ENCODE data around the gene NUDT12.

NUDT12 gene

DNA sequence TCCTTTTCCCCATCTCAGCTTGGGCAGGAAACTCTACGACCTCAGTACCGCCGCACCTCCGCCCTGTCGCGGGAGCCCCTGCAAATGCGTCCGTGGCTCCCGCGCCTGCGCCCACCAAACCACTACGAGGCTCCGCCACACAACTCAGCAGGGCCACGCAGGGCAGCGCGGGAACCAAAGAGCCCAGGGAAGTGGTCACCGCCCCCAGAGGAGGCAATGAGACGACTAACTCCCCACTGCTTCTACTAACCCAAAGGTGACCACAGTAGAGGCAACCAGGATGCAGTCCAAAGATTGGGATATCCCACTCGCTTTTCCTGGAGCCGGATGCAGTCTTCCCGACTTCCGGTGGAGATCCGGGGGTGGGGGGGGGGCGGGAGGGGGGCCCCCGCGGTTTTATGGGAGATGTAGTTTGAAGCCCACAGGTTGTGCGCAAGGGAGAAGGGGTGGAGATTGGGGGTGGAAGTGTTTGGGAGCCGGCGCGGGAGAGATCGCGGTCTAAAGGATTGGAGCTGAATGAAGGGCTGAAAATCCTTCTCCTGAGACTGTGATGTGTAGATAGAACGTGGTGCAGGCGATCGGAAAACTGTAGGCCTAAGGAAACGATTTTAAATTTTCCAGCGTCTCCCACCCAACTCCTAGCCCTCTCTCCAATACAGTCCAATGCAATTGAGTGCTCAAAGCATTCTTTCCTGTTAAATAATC lies at the start of gene NUDT12:
Gene NUDT12, minus strand, starts transcription at position 337 of the 705 bp plus-strand sequence. CDS start 2,541 bp downstream, outside the sequence.
- peak; percentile 9 for DNase-seq

GRCh38 chr5:103607346-103607745 lies 44.8 kb upstream of the NUDT12 start:
- DNase-seq = no peak

DNA sequence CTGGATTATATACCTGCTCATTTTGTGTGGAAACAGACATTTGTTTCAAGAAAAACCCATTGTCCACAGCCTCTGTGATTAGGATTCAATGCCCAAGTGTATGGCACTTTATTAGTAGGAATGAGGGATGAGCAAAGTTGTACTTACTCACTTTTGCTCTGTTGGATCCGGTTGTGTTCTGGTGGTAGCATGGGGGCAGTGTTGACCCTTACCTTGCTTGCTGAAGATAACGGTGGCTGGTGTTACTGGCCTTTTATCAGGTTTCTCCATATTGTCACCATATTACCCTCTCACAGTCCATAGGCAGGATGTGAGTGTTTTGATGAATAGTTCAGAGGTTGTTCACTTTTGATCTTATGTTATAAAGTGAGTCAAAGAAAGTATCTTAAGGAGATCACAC lies 42.7 kb upstream of the NUDT12 start:
- DNase-seq = no peak

- DNase-seq = no peak
Measured at GRCh38 chr5:103602438-103602837, 39.8 kb upstream of the NUDT12 start.

GRCh38 chr5:103601314-103601713 lies 38.7 kb upstream of the NUDT12 start:
- no peak for DNase-seq

DNA sequence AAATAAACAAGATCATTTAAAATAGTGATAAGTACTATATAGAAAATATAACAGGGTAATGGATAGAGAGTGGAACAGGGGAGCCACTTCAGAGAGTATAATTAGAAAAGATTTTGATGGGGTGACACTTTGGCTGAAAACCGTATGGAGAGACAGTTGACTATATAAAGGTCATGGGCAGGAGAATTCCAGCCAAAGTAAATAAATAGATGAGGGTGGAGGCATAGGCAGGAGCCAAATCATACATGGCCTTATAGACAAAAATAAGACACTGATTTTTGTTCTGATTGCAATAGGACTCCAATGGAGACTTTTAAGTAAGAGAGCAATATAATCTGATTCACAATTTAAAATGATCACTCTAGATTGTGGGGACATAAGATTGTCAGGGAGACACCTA lies 37.5 kb upstream of the NUDT12 start:
- no peak for DNase-seq

DNA sequence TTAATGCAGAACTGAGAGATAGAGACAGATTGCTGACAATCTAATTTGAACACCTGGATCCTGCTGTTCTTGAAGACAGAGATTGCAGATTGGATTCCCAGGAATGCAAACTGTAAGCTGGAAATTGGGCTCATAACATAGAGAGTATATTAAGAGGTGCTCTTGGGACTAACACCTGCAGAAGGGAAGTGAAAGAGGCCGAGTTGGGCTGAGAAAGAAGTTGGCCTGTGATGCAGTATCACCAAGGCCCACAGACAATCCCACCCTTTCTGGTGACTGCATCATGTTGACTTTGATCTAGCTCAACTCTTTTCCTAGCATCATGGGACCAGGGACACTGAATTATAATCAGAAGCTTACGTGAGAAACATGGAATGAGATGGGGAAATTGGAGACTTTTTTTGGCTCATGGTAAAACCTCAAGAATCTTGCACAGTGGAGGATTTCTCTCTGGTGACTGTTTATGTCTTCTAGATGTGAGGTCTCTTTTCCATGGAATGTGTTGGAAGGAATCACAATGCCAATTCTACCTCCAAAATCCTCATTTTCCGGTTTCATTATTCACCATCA lies 36.5 kb upstream of the NUDT12 start:
- no peak for DNase-seq

DNA sequence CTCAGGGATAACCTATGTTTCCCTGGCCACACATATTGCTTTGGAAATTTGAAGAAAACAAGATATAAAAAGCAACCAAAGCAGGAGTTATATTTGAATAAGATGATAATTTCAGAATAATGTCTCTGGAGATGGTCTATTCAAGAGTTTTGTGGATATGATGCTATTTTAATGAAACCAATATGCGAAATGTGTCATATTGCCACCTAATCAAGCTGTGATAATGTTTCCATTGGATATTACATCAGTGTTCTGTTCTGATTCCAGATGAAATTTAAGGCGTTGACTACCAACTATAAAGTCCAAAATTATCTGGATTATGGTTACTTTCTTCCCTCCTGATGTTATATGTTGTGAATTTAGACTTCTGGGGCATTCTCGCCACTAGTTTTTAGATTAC lies 27.6 kb upstream of the NUDT12 start:
- DNase-seq = no peak

DNA sequence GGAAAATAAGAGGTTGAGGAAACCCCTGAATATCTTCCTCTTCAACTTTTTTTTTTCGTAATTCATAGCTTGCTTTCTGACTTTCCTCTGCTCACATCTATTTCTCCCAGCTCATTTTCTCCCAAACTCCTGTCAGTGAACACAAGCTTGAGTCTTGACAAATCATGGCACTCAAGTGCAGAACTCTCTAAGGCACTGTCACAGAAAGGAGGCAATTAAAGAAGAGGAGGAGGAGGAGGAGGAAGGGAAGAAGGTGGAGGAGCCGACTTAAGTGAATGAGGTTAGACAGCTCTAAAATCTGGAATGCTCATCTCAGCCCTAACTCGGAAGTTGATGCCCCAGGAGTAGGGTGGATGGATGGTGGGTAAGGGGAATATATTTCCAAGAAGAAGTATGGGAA lies 27.2 kb upstream of the NUDT12 start:
- DNase-seq = no peak

GRCh38 chr5:103589357-103589756 lies 26.8 kb upstream of the NUDT12 start:
- no peak for DNase-seq

DNA sequence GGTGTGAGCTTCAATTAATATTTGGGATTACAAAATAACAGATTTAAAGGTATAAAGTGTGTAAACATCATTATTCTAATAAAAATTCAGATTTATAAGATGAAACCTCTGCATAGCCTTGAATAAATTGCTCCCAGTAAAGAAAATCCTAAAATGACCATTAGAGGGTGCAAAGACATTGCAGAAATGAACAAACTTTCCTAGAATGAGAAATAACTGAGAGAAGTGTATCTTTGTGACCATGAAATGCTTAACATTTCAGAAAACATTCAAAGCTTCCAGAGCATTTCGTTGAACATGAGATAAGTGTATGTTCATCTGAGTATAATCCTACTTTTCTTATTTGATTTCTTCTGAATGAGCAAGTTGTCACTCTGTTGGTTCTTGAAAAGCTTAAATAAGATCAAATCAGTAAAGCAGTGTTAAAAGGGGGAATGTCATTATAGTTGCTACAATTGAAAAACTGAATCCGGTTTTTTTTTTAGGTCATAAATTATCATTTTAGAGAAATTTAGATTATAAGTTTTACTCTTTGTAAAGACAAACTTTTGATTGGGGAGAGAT lies 24.7 kb upstream of the NUDT12 start:
- no peak for DNase-seq

- DNase-seq = no peak
Measured at GRCh38 chr5:103582364-103582763, 19.8 kb upstream of the NUDT12 start.

GRCh38 chr5:103573411-103573810 lies 10.8 kb upstream of the NUDT12 start:
- no peak for DNase-seq

DNA sequence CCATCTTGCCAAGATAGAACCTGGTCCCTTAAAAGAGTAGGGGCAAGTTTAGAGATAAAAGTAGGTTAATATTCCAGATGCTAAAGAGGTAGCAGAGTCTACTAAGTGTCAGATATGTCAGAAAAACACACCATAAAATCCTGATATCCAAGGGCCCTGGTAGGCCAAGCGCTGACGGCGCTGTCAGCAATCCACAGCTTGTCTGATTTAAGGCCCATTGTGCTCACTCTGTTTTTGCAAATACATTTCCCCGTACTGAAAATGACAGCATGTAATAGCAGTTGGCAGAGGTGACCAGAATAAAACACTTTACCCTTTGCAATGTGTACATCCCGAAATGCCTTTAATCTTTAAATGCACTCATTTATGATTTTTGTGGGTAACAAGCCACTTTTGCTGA lies 9.9 kb upstream of the NUDT12 start:
- DNase-seq = no peak

- DNase-seq = no peak
Measured at GRCh38 chr5:103571730-103572129, 9.1 kb upstream of the NUDT12 start.

DNA sequence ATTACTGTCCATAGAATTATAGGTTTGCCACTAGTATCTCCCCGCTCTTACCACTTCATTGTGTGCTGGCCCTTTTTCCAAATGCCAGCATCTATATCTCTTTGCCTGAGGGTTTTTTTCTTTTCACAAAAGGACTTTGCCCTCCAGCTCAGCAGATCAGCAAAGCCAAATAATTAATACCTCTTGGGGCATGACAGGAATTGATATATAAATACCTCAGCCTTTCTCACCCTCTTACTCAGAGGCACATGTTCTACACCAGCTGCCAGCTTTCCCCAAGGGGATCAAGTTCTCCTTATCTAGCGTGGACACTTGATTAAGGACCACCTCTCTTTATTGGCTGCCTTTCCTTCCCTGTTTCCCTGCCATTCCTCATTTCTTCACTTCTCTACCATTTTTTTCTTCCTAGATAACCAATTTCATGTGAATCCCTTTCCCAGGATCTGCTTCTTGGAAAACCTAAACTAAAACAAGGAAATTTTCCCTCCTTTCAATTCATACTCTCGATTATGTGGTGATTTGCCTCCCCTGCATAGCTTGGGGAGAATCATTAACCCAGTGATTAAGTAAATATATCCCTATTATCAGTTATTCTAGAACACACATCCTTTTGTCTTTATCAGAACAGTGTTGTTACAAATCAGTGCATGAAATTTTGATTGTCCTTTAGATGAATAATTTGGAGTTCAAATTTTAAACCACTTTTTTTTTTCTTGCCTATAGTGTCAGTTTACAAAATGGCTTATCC lies 6.9 kb upstream of the NUDT12 start:
- no peak for DNase-seq

- DNase-seq = no peak
Measured at GRCh38 chr5:103565719-103566118, 3.1 kb upstream of the NUDT12 start.

DNA sequence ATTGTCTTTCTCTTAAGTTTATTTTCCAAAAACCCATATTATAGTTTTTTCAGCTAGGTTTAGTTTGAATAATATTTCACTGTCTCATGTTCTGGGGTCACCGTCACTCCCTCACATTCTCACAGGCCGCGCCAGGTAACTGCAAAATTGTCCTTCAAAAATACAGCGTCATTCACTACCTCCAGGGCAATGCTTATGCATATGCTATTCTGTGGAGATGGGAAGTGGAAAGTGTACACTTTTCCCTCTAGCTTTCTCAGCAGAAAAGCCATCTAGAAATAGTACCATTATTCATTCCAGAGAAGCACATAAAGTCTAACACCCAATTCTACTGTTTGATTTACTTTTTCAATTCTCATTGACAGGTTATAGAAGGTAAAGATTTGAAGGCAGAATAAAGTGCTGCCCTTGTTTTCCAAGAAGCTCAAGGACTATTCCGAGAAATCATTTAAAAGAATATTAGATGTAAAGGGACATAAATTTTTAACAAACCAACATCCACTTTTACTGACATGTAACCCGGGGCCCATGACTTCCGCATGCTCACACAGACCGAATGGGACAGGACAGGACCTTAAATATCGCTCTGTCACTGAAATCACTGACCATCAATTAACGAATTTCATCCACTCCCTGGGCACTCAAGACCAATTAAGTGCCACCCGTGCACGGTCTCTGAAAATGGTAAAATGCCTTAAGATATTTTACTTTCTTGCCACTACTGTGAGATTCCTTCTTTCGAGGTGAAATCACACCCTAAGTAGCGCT lies 720 bp downstream of the NUDT12 start:
- DNase-seq = no peak

DNA sequence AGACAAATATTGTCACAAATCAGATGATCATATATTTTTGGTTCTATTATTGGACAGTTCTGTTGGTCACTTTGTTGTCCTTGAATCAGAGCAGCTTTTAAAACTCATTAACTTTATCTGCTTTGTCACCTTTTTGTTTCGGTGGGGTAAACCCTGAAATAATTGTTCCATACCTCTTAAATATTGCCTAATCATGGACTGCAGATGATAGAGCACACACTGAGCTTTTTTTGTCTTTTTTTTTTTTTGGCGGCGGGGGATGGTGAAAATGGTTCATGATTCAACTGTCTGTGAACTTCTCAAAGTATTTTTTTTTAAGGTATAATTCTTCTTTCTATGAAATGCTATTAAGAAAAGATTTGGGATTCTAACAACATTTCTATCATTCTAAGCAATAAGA lies 1.8 kb downstream of the NUDT12 start:
- no peak for DNase-seq

DNA sequence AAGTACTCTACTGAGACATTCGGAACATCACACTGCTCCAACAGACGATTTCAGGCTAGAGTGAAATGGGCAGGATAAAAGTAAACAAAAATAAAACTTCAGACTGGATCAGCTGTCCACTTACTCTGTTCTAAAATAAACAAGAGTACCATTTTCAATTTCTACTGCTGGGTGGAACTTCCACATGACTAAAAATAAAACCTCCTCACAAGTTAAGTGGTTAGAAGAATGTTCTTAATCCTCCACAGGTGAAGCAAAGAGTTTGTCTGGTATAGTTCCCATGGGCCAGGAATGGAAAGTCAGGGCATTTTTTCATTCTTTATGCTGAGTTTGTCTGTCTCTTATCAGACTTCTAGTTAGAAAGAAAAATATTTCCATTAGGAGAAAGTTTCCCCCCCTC lies 15.7 kb downstream of the NUDT12 start:
- no peak for DNase-seq

- DNase-seq = no peak
Measured at GRCh38 chr5:103542441-103542840, 20.1 kb downstream of the NUDT12 start.

- no peak for DNase-seq
Measured at GRCh38 chr5:103541569-103541968, 21.0 kb downstream of the NUDT12 start.

- DNase-seq = no peak
Measured at GRCh38 chr5:103541114-103541513, 21.5 kb downstream of the NUDT12 start.
